HepG2 (cell line): ENCODE results near the gene METTL1. TPM values are rescaled to one million over a fixed set of nuclear protein-coding genes. Genes with fewer than 3 reads are reported as not detected.
A peak's percentile ranks its signal among the peaks of the same experiment; 100 is the strongest.

ENCODE experiments used
- BRF2 ChIP-seq: sonication (generic); formaldehyde crosslinking; IDR thresholded peaks from 2 replicates; pipeline ENCODE4 v1.8.1; 2022; ENCODE audit warnings: mild to moderate bottlenecking, missing genetic modification reagents
- NFKB2 ChIP-seq: sonication (generic); formaldehyde crosslinking; IDR thresholded peaks from 2 replicates; pipeline ENCODE4 v1.4.0; 2020; ENCODE audit warnings: missing genetic modification reagents, borderline replicate concordance
- PITX1 ChIP-seq: sonication (generic); formaldehyde crosslinking; IDR thresholded peaks from 2 replicates; pipeline ENCODE4 v1.5.1; 2020; ENCODE audit warnings: mild to moderate bottlenecking, missing genetic modification reagents
- RXRA ChIP-seq: sonication (generic); formaldehyde crosslinking; IDR thresholded peaks from 2 replicates; pipeline ENCODE4 v1.5.1; 2020; ENCODE audit warnings: missing genetic modification reagents
- RXRB ChIP-seq: IDR thresholded peaks from 2 replicates; pipeline ENCODE4 v1.6.1; 2016; ENCODE audit warnings: borderline replicate concordance, missing genetic modification reagents, missing compliant biosample characterization
- SMYD3 ChIP-seq: sonication (generic); formaldehyde crosslinking; IDR thresholded peaks from 2 replicates; pipeline ENCODE4 v1.8.1; 2023; ENCODE audit warnings: mild to moderate bottlenecking, missing genetic modification reagents
- SNAPC2 ChIP-seq: sonication (generic); formaldehyde crosslinking; IDR thresholded peaks from 2 replicates; pipeline ENCODE4 v1.8.1; 2022; ENCODE audit warnings: mild to moderate bottlenecking, missing genetic modification reagents
- SRY ChIP-seq: sonication (generic); formaldehyde crosslinking; IDR thresholded peaks from 2 replicates; pipeline ENCODE4 v1.8.0; 2022; ENCODE audit warnings: mild to moderate bottlenecking, missing genetic modification reagents
- ZBTB39 ChIP-seq: sonication (generic); formaldehyde crosslinking; IDR thresholded peaks from 2 replicates; pipeline ENCODE4 v1.5.0; 2020; ENCODE audit warnings: missing genetic modification reagents
- ZBTB7B ChIP-seq: sonication (generic); formaldehyde crosslinking; IDR thresholded peaks from 2 replicates; pipeline ENCODE4 v1.4.0; 2020; ENCODE audit warnings: missing genetic modification reagents
- ZNF331 ChIP-seq: sonication (generic); formaldehyde crosslinking; IDR thresholded peaks from 2 replicates; pipeline ENCODE4 v1.4.0; 2020; ENCODE audit warnings: missing genetic modification reagents
- ZNF33B ChIP-seq: sonication (generic); formaldehyde crosslinking; IDR thresholded peaks from 2 replicates; pipeline ENCODE4 v1.5.1; 2020; ENCODE audit warnings: mild to moderate bottlenecking, missing genetic modification reagents
- ZNF563 ChIP-seq: sonication (generic); formaldehyde crosslinking; IDR thresholded peaks from 2 replicates; pipeline ENCODE4 v1.8.0; 2022; ENCODE audit warnings: mild to moderate bottlenecking, moderate library complexity, missing genetic modification reagents
- ZNF747 ChIP-seq: sonication (generic); formaldehyde crosslinking; IDR thresholded peaks from 2 replicates; pipeline ENCODE4 v1.8.1; 2023; ENCODE audit warnings: missing genetic modification reagents, mild to moderate bottlenecking, borderline replicate concordance
- ZNF781 ChIP-seq: sonication (generic); formaldehyde crosslinking; IDR thresholded peaks from 2 replicates; pipeline ENCODE4 v1.5.1; 2020; ENCODE audit warnings: borderline replicate concordance, mild to moderate bottlenecking, missing genetic modification reagents; ENCODE audit errors: not compliant biosample characterization
- ZSCAN21 ChIP-seq: sonication (generic); formaldehyde crosslinking; IDR thresholded peaks from 2 replicates; pipeline ENCODE4 v1.8.0; 2022; ENCODE audit warnings: mild to moderate bottlenecking, missing genetic modification reagents, moderate library complexity, borderline replicate concordance
- polyA plus RNA-seq, 8 experiments: library from polyadenylated mRNA; depleted of rRNA in 3 of 8; stranded (reverse) in 7 of 8; unstranded in 1 of 8; fragments of >200 nt; fragmentation: Illumina TruSeq in 4 of 8; extraction: Trizol in 4 of 8; gene quantifications; 2 replicates each; pipeline versions ENCODE4 v1.2.1 to v1.2.3, GENCODE V29; 2011 to 2016; ENCODE audit warnings: low read depth in 4 of 8, missing spikeins in 1 of 8, mixed read lengths in 1 of 8; ENCODE audit not compliant: insufficient read depth in 1 of 8
- total RNA-seq, 5 experiments: library from RNA; depleted of rRNA; stranded (reverse); fragments of >200 nt; fragmentation: Illumina TruSeq; extraction: Trizol; gene quantifications; 2 replicates each; pipeline ENCODE4 v1.2.3, GENCODE V29; 2016; ENCODE audit warnings: low read depth in 1 of 5
- TF ChIP-seq, protein P1 (sequence below): sonication (generic); formaldehyde crosslinking; IDR thresholded peaks from 2 replicates; pipeline ENCODE4 v1.4.0; 2020; ENCODE audit warnings: mild to moderate bottlenecking, missing genetic modification reagents

METTL1 gene
- total and polyA plus RNA-seq, 2 of the 13 experiments (the other 11 are each of a cell fraction or from before 2014, with no cell fraction given): 34.7 to 36.9 TPM

GRCh38 chr12:57771873-57772428 lies at the start of gene METTL1 (continued):
- TF ChIP-seq, protein P1, sequence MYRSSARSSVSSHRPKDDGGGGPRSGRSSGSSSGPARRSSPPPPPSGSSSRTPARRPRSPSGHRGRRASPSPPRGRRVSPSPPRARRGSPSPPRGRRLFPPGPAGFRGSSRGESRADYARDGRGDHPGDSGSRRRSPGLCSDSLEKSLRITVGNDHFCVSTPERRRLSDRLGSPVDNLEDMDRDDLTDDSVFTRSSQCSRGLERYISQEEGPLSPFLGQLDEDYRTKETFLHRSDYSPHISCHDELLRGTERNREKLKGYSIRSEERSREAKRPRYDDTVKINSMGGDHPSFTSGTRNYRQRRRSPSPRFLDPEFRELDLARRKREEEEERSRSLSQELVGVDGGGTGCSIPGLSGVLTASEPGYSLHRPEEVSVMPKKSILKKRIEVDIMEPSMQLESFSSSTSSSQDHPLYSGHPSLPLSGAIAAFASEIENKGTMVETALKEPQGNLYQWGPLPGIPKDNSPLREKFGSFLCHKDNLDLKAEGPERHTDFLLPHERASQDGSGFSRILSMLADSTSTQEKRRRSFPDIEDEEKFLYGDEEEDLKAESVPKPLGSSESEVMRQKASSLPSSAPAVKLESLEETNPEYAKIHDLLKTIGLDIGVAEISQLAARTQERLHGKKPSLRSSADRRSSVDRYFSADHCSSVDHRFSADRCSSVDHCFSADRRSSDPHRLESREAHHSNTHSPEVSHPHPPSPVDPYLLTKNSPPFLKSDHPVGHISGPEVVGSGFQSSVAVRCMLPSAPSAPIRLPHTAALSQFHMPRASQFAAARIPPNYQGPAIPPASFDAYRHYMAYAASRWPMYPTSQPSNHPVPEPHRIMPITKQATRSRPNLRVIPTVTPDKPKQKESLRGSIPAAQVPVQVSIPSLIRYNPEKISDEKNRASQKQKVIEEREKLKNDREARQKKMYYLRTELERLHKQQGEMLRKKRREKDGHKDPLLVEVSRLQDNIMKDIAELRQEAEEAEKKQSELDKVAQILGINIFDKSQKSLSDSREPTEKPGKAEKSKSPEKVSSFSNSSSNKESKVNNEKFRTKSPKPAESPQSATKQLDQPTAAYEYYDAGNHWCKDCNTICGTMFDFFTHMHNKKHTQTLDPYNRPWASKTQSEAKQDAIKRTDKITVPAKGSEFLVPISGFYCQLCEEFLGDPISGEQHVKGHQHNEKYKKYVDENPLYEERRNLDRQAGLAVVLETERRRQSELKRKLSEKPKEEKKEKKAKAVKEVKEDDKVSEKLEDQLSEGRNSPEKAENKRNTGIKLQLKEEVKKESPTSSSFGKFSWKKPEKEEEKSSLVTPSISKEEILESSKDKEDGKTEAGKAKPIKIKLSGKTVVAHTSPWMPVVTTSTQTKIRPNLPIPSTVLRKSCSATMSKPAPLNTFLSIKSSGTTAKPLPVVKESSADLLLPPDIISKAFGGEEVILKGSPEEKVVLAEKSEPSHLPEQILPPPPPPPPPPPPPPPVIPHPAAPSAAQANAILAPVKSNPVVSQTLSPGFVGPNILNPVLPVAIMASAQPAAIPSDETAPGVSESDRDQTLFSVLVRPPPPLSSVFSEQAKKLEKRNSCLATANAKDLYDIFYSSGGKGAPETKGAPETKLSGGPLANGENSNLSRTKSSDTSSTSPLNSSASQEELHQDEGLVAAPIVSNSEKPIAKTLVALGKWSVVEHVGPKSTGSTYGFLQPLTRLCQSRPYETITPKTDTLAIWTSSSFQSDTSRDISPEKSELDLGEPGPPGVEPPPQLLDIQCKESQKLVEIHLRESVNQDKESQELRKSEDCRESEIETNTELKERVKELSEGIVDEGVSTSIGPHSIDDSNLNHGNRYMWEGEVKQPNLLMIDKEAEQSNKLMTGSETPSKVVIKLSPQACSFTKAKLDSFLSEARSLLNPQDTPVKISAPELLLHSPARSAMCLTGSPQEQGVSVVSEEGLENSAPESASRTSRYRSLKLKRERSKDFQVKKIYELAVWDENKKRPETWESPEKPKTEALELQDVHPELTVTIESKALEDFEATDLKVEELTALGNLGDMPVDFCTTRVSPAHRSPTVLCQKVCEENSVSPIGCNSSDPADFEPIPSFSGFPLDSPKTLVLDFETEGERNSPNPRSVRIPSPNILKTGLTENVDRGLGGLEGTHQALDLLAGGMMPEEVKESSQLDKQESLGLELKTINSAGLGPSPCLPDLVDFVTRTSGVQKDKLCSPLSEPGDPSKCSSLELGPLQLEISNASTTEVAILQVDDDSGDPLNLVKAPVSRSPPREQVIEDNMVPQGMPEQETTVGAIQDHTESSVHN (CRISPR knock-in tag): peak; percentile 64; the same call in 1 of the 2 replicates
- peak; percentile 71; the same call in 1 of the 2 replicates for TF ChIP-seq NFKB2
- TF ChIP-seq ZNF563 (CRISPR knock-in tag): peak; percentile 88
- TF ChIP-seq SMYD3 (CRISPR knock-in tag): peak; percentile 61; the same call in 1 of the 2 replicates
- peak; percentile 89 for TF ChIP-seq PITX1
- TF ChIP-seq ZBTB39 (CRISPR knock-in tag): 0 out of 2 replicates have a peak, but pooled peaks have one; percentile 77
- TF ChIP-seq ZBTB7B (CRISPR knock-in tag): peak; percentile 42; the same call in 1 of the 2 replicates
- no peak for TF ChIP-seq ZNF781 (CRISPR knock-in tag)
- peak; percentile 95 for TF ChIP-seq SRY
- peak; percentile 55; the same call in 1 of the 2 replicates for TF ChIP-seq RXRA (CRISPR knock-in tag)
- peak; percentile 90 for TF ChIP-seq ZNF331 (CRISPR knock-in tag)
- no peak; the same call in none of the 2 replicates for TF ChIP-seq BRF2 (CRISPR knock-in tag)
- peak; percentile 41; the same call in 1 of the 2 replicates for TF ChIP-seq ZNF33B (CRISPR knock-in tag)
- TF ChIP-seq ZSCAN21: peak; percentile 27; the same call in 1 of the 2 replicates
- peak; percentile 71; the same call in 1 of the 2 replicates for TF ChIP-seq ZNF747 (CRISPR knock-in tag)
- TF ChIP-seq RXRB: peak; percentile 56
- TF ChIP-seq SNAPC2 (CRISPR knock-in tag): peak; percentile 89; the same call in 1 of the 2 replicates
